B cell (primary cell): Measurements from ENCODE around the gene ADCY7.
"Not testable (repeated sequence)": the region's sequence is repeated elsewhere in the genome, so short reads cannot be mapped to it uniquely, and the experiment has no call there.

ENCODE experiments used
- EZH2 ChIP-seq: IDR thresholded peaks from 2 replicates; pipeline ENCODE4 v1.6.1; 2012; ENCODE audit warnings: borderline replicate concordance, low read depth, mild to moderate bottlenecking, moderate library complexity, low read length; ENCODE audit not compliant: insufficient read depth, poor library complexity, severe bottlenecking
- TF ChIP-seq, protein P1 (sequence below): fragments of 200-600 bp; IDR thresholded peaks from one replicate; pipeline ENCODE4 v1.8.0; 2022; ENCODE audit warnings: antibody characterized with exemption, mild to moderate bottlenecking

DNA sequence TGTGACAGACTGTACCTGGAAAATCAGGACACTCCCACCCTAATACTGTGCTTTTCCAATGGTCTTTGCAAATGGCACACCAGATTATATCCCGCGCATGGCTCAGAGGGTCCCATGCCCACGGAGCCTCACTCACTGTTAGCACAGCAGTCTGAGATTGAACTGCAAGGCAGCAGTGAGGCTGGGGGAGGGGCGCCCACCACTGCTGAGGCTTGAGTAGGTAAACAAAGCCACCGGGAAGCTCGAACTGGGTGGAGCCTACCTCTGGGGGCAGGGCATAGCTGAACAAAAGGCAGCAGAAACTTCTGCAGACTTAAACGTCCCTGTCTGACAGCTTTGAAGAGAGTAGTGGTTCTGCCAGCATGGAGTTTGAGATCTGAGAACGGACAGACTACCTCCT is 77.2 kb downstream of the ADCY7 start:
- not testable (repeated sequence) for TF ChIP-seq EZH2
- TF ChIP-seq, protein P1, sequence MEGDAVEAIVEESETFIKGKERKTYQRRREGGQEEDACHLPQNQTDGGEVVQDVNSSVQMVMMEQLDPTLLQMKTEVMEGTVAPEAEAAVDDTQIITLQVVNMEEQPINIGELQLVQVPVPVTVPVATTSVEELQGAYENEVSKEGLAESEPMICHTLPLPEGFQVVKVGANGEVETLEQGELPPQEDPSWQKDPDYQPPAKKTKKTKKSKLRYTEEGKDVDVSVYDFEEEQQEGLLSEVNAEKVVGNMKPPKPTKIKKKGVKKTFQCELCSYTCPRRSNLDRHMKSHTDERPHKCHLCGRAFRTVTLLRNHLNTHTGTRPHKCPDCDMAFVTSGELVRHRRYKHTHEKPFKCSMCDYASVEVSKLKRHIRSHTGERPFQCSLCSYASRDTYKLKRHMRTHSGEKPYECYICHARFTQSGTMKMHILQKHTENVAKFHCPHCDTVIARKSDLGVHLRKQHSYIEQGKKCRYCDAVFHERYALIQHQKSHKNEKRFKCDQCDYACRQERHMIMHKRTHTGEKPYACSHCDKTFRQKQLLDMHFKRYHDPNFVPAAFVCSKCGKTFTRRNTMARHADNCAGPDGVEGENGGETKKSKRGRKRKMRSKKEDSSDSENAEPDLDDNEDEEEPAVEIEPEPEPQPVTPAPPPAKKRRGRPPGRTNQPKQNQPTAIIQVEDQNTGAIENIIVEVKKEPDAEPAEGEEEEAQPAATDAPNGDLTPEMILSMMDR, result not testable (repeated sequence)
